AG04449 (cell line): ENCODE measurements around the gene TMEM129.
A peak's percentile ranks its signal among the peaks of the same experiment; 100 is the strongest.

Source experiments
- CTCF ChIA-PET: fragments of 350-600 bp; formaldehyde crosslinking; extraction: SDS; loops from one replicate; lab custom pipeline; 2021; ENCODE audit warnings: antibody characterized with exemption; lab: Yijun Ruan, JAX
- POLR2A ChIA-PET: fragments of 400-600, 350-600 bp; formaldehyde crosslinking; extraction: SDS; loops from one replicate; lab custom pipeline; 2020; ENCODE audit warnings: antibody characterized with exemption, inconsistent platforms; lab: Yijun Ruan, JAX
- DNase-seq: peaks from one replicate; pipeline ENCODE4 v3.0.0-alpha.2; 2010; ENCODE audit warnings: low read depth, low spot score
- H3K4me3 ChIP-seq: 2 replicates; pipeline ENCODE4 v1.5.1; 2011; ENCODE audit warnings: low read depth, mild to moderate bottlenecking, control low read depth, low read length
- TF ChIP-seq, protein P1 (sequence below): IDR thresholded peaks from one replicate; pipeline ENCODE4 v1.5.1; 2011; ENCODE audit warnings: mild to moderate bottlenecking, moderate library complexity, low read length, control low read depth, inconsistent platforms; ENCODE audit not compliant: insufficient read depth; ENCODE audit errors: missing control alignments

Gene TMEM129

DNA sequence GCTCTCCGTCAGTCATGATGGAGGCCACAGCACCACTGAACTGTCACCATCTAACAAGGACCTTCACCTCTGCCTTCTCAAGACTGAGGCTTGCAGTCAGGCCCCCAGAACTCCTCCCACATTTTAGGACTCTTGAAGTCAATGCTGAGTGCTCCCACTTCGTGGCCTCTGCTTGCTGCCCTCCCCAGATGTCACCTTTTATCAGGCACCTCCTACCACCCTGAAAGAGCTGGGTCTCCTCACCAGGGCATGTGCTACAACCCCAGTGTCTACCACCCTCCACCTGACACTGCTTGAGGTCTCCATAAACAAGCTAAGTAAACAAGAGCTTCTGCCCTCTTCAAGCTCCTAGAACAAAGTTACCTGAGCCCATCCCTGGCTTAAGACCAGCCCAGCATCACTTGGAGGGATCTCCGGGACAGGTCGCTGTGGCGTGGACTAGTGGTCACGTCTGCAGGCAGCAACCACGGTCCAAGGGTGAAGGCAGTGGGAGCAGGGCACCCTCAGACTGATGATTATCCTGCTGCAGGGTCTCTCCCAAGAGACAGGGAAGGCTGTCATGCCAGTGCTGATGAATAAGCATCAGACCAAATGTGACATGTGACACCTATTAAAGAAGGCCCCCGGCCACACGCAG lies 29.3 kb downstream of the TMEM129 start:
- no peak overlapping the region for H3K4me3 ChIP-seq
- CTCF ChIA-PET: interaction anchor here (1.1 to 9.5 kb wide), 8 partner anchors 9 to 217 kb away, joined by 3 to 268 read pairs (median 23); partner anchors contain the start of genes FAM53A, SLBP, TACC3 and TMEM129
- TF ChIP-seq, protein P1, sequence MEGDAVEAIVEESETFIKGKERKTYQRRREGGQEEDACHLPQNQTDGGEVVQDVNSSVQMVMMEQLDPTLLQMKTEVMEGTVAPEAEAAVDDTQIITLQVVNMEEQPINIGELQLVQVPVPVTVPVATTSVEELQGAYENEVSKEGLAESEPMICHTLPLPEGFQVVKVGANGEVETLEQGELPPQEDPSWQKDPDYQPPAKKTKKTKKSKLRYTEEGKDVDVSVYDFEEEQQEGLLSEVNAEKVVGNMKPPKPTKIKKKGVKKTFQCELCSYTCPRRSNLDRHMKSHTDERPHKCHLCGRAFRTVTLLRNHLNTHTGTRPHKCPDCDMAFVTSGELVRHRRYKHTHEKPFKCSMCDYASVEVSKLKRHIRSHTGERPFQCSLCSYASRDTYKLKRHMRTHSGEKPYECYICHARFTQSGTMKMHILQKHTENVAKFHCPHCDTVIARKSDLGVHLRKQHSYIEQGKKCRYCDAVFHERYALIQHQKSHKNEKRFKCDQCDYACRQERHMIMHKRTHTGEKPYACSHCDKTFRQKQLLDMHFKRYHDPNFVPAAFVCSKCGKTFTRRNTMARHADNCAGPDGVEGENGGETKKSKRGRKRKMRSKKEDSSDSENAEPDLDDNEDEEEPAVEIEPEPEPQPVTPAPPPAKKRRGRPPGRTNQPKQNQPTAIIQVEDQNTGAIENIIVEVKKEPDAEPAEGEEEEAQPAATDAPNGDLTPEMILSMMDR: no peak
- no peak for DNase-seq
- POLR2A ChIA-PET: interaction anchor here (1.5 kb wide), 1 partner anchor 20 kb away, joined by 5 read pairs; the partner anchor contains the start of gene SLBP

- no peak for DNase-seq
- ChIA-PET CTCF (interaction anchor here (1.1 to 9.5 kb wide), 5 partner anchors 8 to 218 kb away, joined by 3 to 268 read pairs (median 22); partner anchors contain the start of genes FAM53A, TACC3 and TMEM129), POLR2A (interaction anchor here (1.5 kb wide), 1 partner anchor 21 kb away, joined by 5 read pairs; the partner anchor contains the start of gene SLBP)
- TF ChIP-seq, protein P1: no peak
- no peak overlapping the region for H3K4me3 ChIP-seq
These were observed 30.4 kb downstream of the TMEM129 start for GRCh38 chr4:1690698-1691097.

- TF ChIP-seq, protein P1: no peak
- POLR2A ChIA-PET: interaction anchor here (1.5 kb wide), 1 partner anchor 26 kb away, joined by 4 read pairs; the partner anchor contains the start of gene SLBP
- DNase-seq: no peak
- no peak overlapping the region for H3K4me3 ChIP-seq
- CTCF ChIA-PET: interaction anchor here (0.6 kb wide), 1 partner anchor 41 kb away, joined by 3 read pairs; no protein-coding TSS in a partner anchor
These were observed 34.6 kb downstream of the TMEM129 start for GRCh38 chr4:1686440-1687036.

- H3K4me3 ChIP-seq: no peak overlapping the region
- ChIA-PET POLR2A (interaction anchor here (1.5 kb wide), 1 partner anchor 27 kb away, joined by 4 read pairs; the partner anchor contains the start of gene SLBP), CTCF (interaction anchor here (1.5 kb wide), 1 partner anchor 8 kb away, joined by 4 read pairs; no protein-coding TSS in a partner anchor)
These were observed 35.6 kb downstream of the TMEM129 start for GRCh38 chr4:1685235-1686150.

GRCh38 chr4:1684506-1685234 lies 36.5 kb downstream of the TMEM129 start:
- no peak for DNase-seq
- CTCF ChIA-PET: interaction anchor here (1.0 to 2.8 kb wide), 3 partner anchors 8 to 83 kb away, joined by 3 to 22 read pairs (median 4); no protein-coding TSS in a partner anchor
- peak overlapping the region; percentile 61 for H3K4me3 ChIP-seq
- TF ChIP-seq, protein P1: no peak
- POLR2A ChIA-PET: no interaction called here

More at GRCh38 chr4:1685235-1686150, 35.6 kb downstream of the TMEM129 start:
- TF ChIP-seq, protein P1: no peak
- DNase-seq: no peak
